Transverse colon (tissue), 3 donors: ENCODE data around the gene PRR16.

Experiments
- CTCF ChIP-seq, 5 experiments: fragments of 200-600 bp in 3 of 5; fragments of 450-650 bp in 2 of 5; sonication (generic) in 3 of 5; IDR thresholded peaks; 1 replicate in 2 of 5; 2 replicates in 3 of 5; pipeline ENCODE4 v1.5.1; 2016 to 2017; ENCODE audit warnings: antibody characterized with exemption in 5 of 5, inconsistent platforms in 3 of 5, mild to moderate bottlenecking in 2 of 5, moderate library complexity in 1 of 5
- EP300 ChIP-seq: sonication (generic); formaldehyde crosslinking; IDR thresholded peaks from one replicate; pipeline ENCODE4 v1.6.1; 2017; ENCODE audit warnings: antibody characterized with exemption, low read depth

GRCh38 chr5:120631611-120632010, 167.5 kb downstream of the PRR16 start:
- TF ChIP-seq CTCF (IDR thresholded peaks at IDR 0.05) (no peak), EP300 (no peak)
